ENCODE measurements around the gene SPARC. TPM values are rescaled to one million over a fixed set of nuclear protein-coding genes. Genes with fewer than 3 reads are reported as not detected.

Gene SPARC
- total and polyA plus RNA-seq, 5 donors = 301 to 896 (median 492) TPM

DNA sequence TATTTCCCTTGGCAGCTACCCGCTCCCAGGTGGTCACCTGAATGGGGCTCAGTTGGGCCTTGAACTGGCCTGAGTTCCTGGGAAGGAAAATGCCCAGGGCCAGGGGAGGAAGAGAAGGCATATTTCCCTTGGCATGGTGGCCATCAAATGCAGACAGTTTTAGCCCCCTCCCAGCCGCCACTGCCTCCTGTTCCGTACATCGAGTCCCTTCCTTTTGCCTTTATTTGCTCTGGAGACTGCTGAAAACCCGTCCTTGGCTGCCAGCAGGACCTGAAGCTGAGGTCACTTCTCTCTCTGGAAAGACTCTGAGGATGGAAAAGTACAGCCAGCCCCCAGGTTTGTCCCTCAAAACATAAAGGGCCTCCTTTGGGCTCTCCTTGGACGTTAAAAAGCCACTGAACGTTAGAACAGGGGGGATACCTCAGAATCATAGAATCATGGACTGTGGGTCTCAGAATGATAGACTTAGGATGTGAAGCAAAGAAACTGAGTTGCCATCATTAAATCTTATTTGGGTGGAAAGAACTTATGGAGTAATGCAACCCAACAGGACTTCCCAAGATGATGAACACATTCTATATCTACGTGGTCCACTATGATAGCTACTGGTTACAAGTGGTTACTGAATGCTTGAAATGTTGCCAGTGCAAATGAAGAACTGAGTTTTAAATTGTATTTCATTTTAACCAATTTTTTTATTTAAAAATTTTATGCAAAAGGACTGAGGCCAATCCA, 7.1 kb downstream of the SPARC start:
- H3K4me1 ChIP-seq (ENCODE audit: control insufficient read depth, insufficient read depth, low read length) = peaks cover 33% of the 10 kb centered on the region
- H3K4me3 ChIP-seq (ENCODE audit: low read length) = no peak overlapping the region
- intact Hi-C loops (cut with DNase I) = no loop called here
- no peaks in the 10 kb centered on the region for H3K27me3 ChIP-seq (ENCODE audit: control insufficient read depth, insufficient read depth)
- ATAC-seq (peak in 1 of 2 donors; percentile 9), DNase-seq (peak in 1 of 3 donors; percentile 73)
- 50% methylated on average over 8 of the region's 8 CpGs for WGBS
- peak overlapping the region; percentile 92 for H3K27ac ChIP-seq (ENCODE audit: low read length)
- H3K9me3 ChIP-seq (ENCODE audit: control insufficient read depth, low read length) = no peaks in the 10 kb centered on the region

DNA sequence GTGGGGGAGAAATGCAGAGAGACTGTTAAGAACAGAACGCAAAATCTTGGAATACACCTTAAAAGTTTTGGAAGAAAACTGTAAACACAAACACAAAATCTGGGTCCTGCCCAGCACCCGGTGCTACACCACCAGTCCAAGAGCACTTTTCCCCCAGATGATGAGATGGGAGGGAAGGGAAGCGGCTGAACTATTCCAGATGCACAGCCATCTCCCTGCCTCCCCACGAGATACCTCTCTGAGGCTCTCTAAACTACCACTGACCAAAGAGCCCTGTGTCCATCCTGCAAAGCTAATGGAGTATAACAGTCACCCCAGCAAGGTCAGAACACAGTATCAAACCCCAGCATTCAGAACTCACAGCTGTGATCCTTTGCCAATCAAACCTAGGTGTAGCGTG, 8.0 kb downstream of the SPARC start:
- intact Hi-C loops (cut with DNase I) = no loop called here
- Histone ChIP-seq H3K27ac (ENCODE audit: low read length) (peak overlapping the region; percentile 82), H3K27me3 (ENCODE audit: control insufficient read depth, insufficient read depth) (no peaks in the 10 kb centered on the region), H3K4me1 (ENCODE audit: control insufficient read depth, insufficient read depth, low read length) (peaks cover 38% of the 10 kb centered on the region), H3K4me3 (ENCODE audit: low read length) (no peak overlapping the region), H3K9me3 (ENCODE audit: control insufficient read depth, low read length) (no peaks in the 10 kb centered on the region)
- ATAC-seq = no peak
- WGBS = 51% methylated on average over 5 of the region's 5 CpGs
- DNase-seq = no peak

DNA sequence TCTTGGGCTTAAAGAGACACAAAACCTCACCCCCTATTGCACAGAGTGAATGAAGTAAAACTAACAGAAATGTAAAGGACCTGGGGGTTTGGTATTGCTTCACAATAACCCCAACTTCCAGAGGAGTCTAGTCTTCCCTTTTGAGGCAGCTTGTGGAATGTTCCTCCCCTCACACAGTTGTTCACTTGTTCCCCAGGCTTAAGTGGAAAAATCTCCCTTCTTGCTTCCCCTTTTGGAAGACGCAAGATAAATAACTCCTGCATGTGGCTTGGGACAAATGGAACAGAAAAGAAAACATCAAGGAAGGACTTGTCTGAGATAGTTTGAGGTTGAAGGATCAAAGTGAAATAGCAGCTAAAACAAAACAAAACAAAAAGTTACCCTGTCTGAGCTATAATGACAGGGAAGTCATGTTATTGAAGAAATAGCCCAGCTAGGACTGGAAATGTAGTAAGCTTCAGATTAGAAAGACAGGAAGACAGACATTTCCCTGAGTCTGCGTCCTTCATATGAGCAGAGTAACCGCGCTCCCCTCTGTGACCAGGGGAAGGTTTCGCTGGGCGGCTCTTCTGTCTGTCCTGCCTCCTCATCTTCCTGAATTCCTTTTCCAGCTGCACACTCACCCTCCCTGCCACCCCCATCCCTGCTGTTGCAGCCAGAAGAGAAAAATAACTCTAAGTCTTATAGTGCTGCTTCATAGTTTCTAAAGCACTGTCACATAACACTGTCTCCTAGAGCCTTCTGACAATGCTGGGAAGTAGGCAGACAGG, 8.8 kb downstream of the SPARC start:
- DNase-seq (no peak), ATAC-seq (peak; percentile 26 to 64)
- Histone ChIP-seq H3K27ac (ENCODE audit: low read length) (peak overlapping the region; percentile 82), H3K4me1 (ENCODE audit: control insufficient read depth, insufficient read depth, low read length) (peaks cover 36% of the 10 kb centered on the region), H3K4me3 (ENCODE audit: low read length) (no peak overlapping the region), H3K27me3 (ENCODE audit: control insufficient read depth, insufficient read depth) (no peaks in the 10 kb centered on the region), H3K9me3 (ENCODE audit: control insufficient read depth, low read length) (no peaks in the 10 kb centered on the region)
- intact Hi-C loops (cut with DNase I) = no loop called here
- WGBS = 32% methylated on average over 6 of the region's 6 CpGs

DNA sequence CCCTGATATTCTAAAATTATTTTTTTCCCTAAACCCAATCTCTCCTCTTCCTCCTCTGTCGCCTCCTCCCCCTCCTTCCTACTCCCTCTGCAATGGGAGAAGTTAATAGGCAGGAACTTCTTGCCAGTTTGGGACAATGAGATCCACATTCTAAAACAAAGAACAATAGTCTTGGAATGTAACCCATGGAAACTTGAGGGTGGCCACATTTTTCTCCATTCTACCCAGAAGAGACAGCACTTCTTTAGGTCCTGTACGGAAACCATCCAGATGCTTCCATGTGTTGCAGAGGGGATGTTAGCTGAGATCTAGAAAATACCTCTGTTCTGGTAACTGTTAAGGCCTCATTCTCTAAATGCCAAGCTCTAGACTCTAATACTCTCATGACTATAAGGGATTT, 10.0 kb downstream of the SPARC start:
- intact Hi-C loops (cut with DNase I) = no loop called here
- H3K9me3 ChIP-seq (ENCODE audit: control insufficient read depth, low read length) = no peaks in the 10 kb centered on the region
- peaks cover 46% of the 10 kb centered on the region for H3K4me1 ChIP-seq (ENCODE audit: control insufficient read depth, insufficient read depth, low read length)
- no peak overlapping the region for H3K4me3 ChIP-seq (ENCODE audit: low read length)
- DNase-seq = no peak
- peak in 1 of 2 donors; percentile 44 for ATAC-seq
- 41% methylated on average over 2 of the region's 2 CpGs for WGBS
- H3K27me3 ChIP-seq (ENCODE audit: control insufficient read depth, insufficient read depth) = no peaks in the 10 kb centered on the region
- peak overlapping the region; percentile 84 for H3K27ac ChIP-seq (ENCODE audit: low read length)

DNA sequence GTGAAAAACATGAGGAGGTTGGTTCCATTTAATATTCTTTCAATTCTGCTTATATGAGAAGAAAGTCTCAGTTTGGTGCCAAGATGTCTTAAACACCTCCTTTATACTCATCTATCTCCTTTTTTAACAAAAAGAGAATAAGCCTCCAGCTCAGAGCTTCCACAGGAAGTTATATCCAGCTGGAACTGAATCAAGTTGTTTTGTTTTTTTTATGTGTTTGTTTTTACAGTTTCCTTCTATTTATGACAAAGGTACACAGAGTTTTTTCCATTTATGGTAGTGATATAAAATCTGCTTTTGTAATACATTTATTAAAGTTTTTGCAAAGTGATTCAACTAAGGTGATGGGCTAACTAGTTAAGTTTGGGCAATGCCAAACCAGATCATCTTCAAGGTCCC, 10.4 kb downstream of the SPARC start:
- no peaks in the 10 kb centered on the region for H3K9me3 ChIP-seq (ENCODE audit: control insufficient read depth, low read length)
- H3K4me3 ChIP-seq (ENCODE audit: low read length) = no peak overlapping the region
- DNase-seq = no peak
- H3K27ac ChIP-seq (ENCODE audit: low read length) = peak overlapping the region; percentile 84
- ATAC-seq = no peak
- intact Hi-C loops (cut with DNase I) = no loop called here
- H3K4me1 ChIP-seq (ENCODE audit: control insufficient read depth, insufficient read depth, low read length) = peaks cover 50% of the 10 kb centered on the region
- no peaks in the 10 kb centered on the region for H3K27me3 ChIP-seq (ENCODE audit: control insufficient read depth, insufficient read depth)

DNA sequence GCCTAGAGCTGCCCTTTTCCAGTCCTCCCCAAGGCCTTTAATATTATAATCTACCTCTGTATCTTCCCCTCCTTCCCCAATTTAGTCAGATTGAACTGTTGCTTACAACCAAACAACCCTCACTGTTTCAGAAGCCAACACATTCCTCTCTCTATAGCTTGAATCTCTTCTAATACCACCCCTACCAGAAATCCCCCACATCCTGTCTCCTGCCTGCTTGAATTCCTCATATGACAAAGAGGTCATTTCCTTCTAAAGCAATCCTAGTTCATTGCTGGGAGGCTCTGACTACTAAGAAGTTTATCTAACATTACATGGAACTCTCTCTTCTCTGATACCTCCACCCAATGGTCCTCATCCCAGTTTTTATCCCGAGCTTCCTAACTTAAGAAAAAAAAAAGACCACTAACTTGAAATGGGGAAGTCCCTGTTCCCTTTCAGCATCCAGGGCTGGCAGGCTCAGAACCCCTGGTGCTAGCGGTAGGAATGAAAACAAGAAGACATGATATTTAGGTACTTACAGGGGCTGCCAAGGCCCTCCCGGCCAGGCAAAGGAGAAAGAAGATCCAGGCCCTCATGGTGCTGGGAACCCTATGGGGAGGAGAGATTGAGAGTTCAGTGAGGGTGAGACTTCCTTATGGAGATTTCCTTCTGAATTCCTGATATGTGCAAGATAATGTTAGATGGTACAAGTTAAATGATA, 11.0 kb downstream of the SPARC start:
- no peaks in the 10 kb centered on the region for H3K27me3 ChIP-seq (ENCODE audit: control insufficient read depth, insufficient read depth)
- H3K27ac ChIP-seq (ENCODE audit: low read length) = peak overlapping the region; percentile 98
- WGBS = 24% methylated on average over 3 of the region's 3 CpGs
- H3K4me1 ChIP-seq (ENCODE audit: control insufficient read depth, insufficient read depth, low read length) = peaks cover 48% of the 10 kb centered on the region
- DNase-seq = no peak
- H3K4me3 ChIP-seq (ENCODE audit: low read length) = no peak overlapping the region
- H3K9me3 ChIP-seq (ENCODE audit: control insufficient read depth, low read length) = no peaks in the 10 kb centered on the region
- intact Hi-C loops (cut with DNase I) = no loop called here
- peak in 1 of 2 donors; percentile 43 for ATAC-seq

DNA sequence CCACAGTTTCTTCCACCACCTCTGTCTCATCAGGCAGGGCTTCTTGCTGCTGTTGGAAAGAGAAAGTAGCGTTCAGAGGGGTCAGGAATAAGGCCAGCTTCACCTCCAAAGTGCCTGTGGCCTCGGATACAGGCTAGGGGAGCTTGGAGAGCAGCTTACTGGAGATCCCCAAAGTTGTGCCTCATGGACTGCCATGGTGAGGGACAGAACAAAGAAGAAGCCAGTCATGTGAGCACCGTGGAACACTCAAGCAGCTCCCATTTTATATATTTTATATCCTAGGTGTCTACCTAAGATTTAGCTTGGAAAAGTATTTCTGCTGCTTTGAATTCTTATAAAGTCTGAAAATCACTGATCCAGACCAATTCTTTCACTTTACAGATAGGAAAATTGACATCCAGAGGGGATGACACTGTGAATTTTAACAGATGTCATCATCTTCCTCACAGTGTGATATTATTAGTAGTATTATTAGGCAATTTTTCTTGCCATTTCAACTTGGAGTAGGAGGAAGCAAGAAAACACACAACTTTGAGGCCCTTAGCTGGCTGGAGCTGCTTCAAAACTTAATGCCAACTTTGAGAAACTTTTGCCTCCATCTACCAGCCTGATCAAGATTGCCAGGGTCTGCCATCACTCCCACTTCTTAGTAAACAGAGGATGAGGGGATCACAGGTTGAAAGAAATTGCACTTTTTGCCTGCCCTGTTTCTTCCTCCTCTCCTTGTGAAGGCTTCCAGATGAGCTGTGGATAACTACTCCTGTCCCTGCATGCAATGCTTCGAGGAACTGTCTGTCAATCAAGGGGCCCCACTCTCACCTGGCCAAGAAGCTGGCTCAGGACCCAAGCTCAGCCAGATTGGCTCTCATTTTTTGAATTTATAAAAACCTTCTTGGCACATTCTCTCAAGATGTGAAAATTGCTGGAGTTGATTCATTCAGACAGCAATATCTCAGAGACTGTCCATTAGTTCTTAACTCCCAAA, 11.8 kb downstream of the SPARC start:
- Histone ChIP-seq H3K27ac (ENCODE audit: low read length) (peak overlapping the region; percentile 92), H3K4me3 (ENCODE audit: low read length) (no peak overlapping the region), H3K4me1 (ENCODE audit: control insufficient read depth, insufficient read depth, low read length) (peaks cover 53% of the 10 kb centered on the region), H3K27me3 (ENCODE audit: control insufficient read depth, insufficient read depth) (no peaks in the 10 kb centered on the region), H3K9me3 (ENCODE audit: control insufficient read depth, low read length) (no peaks in the 10 kb centered on the region)
- DNase-seq (no peak), ATAC-seq (no peak)
- intact Hi-C loops (cut with DNase I) = no loop called here
- 60% methylated on average over 4 of the region's 4 CpGs for WGBS

DNA sequence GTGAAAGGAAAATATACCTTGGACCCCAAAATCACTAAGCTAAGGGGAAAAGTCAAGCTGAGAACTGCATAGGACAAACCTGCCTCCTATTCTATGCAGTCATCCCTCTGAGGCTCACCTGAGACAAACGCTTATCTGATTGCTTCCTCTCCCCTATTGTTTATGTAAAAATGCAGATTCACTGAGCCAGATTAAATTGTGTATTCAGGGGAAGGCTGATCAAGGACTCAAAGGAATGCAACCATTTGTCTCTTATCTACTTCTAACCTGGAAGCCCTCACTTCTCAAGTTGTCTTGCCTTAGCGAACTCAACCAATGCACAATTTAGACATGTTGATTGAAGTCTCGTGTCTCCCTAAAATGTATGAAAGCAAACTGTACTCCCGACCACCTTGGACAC, 13.3 kb downstream of the SPARC start:
- Histone ChIP-seq H3K4me3 (ENCODE audit: low read length) (no peak overlapping the region), H3K27me3 (ENCODE audit: control insufficient read depth, insufficient read depth) (no peaks in the 10 kb centered on the region), H3K4me1 (ENCODE audit: control insufficient read depth, insufficient read depth, low read length) (peaks cover 52% of the 10 kb centered on the region), H3K9me3 (ENCODE audit: control insufficient read depth, low read length) (no peaks in the 10 kb centered on the region), H3K27ac (ENCODE audit: low read length) (peak overlapping the region; percentile 76)
- ATAC-seq (no peak), DNase-seq (no peak)
- 57% methylated on average over 4 of the region's 4 CpGs for WGBS
- intact Hi-C loops (cut with DNase I) = no loop called here

DNA sequence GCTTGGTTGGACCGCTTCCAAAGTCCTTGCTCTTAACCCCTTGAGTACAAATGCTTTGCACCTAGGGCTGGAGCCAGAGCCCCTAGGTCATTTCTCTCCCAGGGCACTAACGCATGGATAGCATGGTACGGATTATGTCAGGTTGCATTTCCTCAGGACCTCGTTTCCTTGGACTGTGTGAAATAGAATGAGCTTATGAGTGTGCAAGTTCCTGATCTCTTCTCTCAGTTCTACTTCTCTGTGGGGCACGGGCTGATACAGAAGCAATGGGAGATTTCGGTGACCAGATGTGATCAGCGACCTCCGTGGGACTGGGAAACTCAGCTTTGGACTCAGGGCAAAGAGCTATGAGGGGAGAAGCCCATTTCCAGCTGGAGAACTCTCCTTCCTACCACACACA, 14.2 kb downstream of the SPARC start:
- no peak for DNase-seq
- intact Hi-C loops (cut with DNase I) = no loop called here
- peak overlapping the region; percentile 76 for H3K27ac ChIP-seq (ENCODE audit: low read length)

DNA sequence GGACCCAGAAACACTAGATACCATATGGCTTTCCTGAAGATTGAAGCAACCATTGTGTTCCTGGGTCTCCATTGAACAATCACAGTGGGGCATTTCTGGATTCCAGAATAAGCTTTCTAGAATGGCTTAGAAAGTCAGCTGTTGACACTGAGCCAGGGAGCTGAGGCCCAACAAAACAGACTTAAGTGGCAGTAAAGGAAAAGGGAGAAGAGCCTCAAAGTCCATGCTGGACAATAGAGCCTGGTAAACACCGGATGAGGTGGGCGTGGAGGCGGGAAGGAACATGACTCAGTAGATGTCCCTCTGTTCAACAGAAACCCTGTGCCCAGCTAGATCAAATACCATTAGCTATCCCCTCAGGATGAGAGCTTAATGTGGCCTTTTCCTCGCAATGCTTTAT, 14.8 kb downstream of the SPARC start:
- no peaks in the 10 kb centered on the region for H3K27me3 ChIP-seq (ENCODE audit: control insufficient read depth, insufficient read depth)
- H3K4me3 ChIP-seq (ENCODE audit: low read length) = no peak overlapping the region
- peak; percentile 69 to 75 (median 74) for DNase-seq
- H3K27ac ChIP-seq (ENCODE audit: low read length) = peak overlapping the region; percentile 76
- peak; percentile 52 to 86 for ATAC-seq
- H3K9me3 ChIP-seq (ENCODE audit: control insufficient read depth, low read length) = no peaks in the 10 kb centered on the region
- peaks cover 43% of the 10 kb centered on the region for H3K4me1 ChIP-seq (ENCODE audit: control insufficient read depth, insufficient read depth, low read length)
- 56% methylated on average over 4 of the region's 4 CpGs for WGBS
- intact Hi-C loops (cut with DNase I) = no loop called here

More for the DNA sequence above, 14.2 kb downstream of the SPARC start:
- no peaks in the 10 kb centered on the region for H3K27me3 ChIP-seq (ENCODE audit: control insufficient read depth, insufficient read depth)
- no peak overlapping the region for H3K4me3 ChIP-seq (ENCODE audit: low read length)
- WGBS = 54% methylated on average over 8 of the region's 8 CpGs
- peaks cover 46% of the 10 kb centered on the region for H3K4me1 ChIP-seq (ENCODE audit: control insufficient read depth, insufficient read depth, low read length)
- H3K9me3 ChIP-seq (ENCODE audit: control insufficient read depth, low read length) = no peaks in the 10 kb centered on the region
- no peak for ATAC-seq

Data from right cardiac atrium (tissue), 5 donors.